CMK (cell line): ENCODE results near the gene IL20RB.
"Not testable (repeated sequence)": the region's sequence is repeated elsewhere in the genome, so short reads cannot be mapped to it uniquely, and the experiment has no call there.

Experiments used
- DNase-seq: peaks from one replicate; pipeline ENCODE4 v3.0.0-alpha.2; 2010; ENCODE audit warnings: low read depth

IL20RB gene

DNA sequence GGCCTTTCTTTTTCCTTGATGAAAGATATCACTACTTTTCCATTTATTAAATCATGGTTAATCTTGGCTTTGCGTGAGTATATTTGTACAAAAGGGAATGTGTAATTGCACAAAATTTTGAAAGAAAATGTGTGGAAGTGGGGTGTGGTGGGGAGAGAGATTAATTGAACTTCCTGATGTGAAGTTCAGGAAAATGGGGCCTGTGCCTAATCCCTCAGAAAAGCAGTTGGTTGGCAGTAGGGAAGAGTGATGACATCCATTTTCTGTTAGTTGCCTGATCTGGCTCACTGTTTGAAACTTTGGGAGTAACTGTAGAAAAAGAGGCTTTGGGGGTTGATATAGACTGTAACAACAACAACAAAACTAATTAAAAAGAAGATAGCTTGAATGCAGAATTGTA lies 10.8 kb upstream of the IL20RB start:
- DNase-seq, result no peak

DNA sequence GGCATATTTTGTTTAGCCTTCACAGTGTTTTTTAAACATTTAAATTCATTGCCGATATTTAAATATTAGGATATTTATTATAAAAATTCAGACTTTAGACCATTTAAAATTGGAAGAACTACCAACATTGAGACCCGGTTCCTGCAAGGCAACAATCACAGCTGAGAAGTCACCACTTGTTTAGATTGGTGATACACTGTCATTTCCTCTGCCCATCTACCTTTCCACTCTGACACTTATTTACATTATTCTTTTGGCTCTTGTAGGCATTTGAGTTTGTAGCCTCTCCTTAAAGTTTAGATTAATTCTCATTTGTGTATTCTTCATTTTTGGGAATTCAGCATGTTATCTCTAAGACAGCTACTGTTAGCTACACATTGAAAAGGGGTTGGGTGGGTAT lies 10.3 kb upstream of the IL20RB start:
- no peak for DNase-seq

DNA sequence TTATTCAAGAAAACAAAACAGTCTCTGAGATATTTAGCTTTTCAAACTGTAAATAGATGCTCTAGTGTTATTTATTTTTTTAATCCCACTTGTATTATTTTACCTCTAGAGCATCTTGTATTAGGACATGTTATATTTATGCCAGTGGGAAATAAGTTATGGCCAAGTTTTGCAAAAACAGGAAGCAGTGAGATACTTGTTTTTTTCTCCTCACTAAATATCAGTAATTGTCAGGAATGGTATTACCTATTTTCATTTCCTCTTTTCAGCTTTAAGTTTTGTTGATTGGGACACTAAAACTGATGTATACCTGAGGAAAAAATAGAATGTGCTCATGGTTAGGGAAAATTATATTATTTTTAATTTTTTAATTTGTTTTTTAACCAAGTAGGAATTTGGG lies 8.6 kb upstream of the IL20RB start:
- DNase-seq, result no peak

DNA sequence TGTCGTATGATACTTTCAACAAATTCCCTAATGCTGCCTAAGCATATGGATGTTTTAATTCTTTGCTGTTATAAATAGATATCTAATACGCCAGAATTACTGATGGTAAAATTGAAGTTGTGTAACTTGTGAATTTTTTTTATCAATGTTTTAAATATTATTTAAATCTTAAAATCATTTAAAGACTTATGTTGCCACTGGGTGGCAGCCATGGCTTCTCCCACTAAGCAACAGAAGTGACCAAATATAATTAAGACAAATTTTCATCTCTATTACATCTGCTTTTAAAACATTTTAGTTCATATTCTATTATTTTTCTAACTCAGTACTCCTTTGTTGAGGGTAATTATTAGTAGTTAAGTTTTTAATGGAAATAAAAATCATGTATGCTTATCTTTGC lies 8.1 kb upstream of the IL20RB start:
- DNase-seq, result no peak

DNA sequence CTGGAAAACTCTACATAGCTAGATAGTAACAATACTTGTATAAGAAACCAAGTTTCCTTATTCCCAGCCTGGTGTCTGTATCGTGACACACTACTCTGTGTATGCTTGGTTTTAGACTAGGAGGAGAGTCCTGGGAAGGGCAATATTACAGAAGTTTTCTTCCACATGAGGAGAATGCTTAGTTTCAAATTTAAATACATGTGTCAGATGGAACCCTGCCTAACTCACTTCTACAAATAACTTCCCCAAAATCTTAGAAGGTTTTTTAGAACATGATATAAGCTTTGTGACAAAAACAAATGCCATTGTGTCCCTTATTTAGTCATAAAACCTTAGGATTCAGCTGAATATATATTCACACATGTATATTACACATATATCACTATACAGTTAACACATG lies 7.2 kb upstream of the IL20RB start:
- no peak for DNase-seq

DNA sequence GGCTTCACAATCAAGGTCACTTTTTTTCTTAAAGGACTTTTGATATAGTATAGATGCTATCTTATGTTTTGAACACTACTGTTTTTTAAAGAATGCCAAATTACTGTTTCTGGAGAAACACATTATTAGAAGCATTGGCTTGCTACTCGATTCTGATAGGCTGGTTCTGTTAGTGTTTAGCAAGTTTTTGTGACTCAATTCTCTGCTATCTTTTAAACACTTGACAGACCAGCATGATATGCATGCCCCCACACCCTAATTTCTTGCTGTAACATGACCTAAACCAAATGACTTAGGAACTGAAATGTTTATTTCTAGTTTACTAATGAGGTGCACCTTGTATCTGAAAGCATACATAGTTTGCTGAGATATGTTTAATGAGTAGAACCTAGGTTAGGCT lies 5.5 kb upstream of the IL20RB start:
- DNase-seq, result no peak

DNA sequence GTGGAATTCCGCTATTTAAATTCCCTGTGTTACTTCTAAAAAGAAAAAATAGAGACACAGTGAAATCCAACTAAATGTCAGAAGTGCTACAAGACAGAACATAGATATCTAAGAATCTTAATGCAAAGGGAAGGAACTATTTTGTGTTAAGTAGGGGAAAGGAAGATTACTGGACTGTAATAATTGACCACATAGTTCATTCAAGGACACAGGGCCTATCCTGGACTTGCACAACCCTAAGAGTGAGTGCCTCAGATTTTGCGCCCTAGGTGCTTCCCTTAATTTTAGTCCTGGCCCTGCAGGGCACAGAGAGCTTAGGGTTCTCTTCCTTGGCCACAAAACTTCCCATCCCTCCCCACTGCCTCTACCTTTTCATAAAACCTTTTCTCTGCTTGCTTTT lies 3.5 kb upstream of the IL20RB start:
- DNase-seq, result no peak

DNA sequence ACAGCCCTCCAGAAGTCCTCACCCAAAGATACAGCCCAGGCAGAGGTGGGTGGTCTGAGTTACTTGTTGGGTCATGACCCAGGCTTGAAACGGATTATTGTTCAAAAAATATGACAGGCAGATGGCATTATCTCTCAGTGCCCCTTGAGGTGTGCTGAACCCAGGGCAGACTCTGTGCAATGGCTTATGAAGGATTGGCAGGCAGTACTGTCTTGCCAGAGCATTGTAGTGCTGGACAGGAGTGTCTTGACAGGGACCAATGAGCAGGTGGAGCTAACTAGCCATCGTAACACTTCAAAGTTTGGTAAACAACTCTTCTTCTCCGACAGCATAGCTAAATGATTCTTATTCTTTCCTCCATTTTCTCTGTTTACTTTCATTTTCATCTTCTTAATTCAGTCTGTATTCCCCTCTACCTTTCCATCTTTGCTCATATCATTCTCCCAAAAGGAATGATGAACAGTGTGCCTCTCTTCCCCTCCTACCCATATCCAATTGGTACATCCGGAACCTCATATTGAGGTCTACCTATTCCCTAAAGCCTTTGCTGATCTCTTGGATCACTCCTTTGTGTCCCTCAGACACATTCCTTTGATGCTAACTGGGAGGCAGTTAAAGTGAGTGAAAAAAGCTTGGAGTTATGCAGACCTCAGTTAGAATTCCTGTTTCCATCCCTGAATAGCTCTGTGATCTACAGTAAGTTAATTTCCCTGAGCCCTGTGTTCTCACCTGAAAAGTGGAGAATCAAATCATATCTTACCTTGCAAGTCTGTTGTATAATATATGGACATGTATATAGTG lies 2.6 kb upstream of the IL20RB start:
- no peak for DNase-seq

DNA sequence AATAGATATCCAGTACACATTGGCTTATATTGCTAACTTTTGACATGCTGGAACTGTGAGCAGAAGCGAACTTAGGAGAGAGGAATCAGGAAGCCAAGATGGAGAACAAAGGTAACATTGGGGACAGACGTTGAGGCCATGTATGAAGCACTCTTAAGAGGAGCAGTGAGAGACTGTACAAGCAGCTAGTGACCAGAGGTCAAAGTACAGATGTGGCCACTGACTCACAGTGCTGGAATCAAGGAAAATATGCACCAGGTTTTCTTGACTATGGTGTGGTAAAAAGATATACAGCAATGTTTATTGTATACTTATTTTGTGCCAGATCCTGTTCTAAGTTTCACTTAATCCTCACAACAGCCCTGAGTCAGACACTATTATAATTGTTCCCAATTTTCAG lies 2.0 kb upstream of the IL20RB start:
- DNase-seq, result no peak

DNA sequence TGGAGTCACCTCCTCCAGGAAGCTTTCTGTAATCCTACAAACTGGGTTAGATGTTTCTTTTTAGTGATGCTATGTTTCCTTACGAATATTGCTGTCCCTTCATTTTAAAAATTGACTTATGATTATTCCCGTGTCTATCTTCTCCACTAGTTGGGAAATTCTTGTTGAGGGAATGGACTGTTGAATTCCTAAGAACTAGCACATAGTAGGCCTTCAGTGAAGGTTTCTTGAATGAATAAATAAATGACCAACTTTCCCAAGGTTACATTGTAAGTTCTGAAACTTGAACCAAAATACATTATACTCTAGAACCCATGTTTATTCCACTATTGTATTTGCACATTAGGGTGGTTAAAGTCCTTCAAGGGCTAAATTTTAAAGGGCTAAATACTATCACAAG lies 812 bp upstream of the IL20RB start:
- no peak for DNase-seq

DNA sequence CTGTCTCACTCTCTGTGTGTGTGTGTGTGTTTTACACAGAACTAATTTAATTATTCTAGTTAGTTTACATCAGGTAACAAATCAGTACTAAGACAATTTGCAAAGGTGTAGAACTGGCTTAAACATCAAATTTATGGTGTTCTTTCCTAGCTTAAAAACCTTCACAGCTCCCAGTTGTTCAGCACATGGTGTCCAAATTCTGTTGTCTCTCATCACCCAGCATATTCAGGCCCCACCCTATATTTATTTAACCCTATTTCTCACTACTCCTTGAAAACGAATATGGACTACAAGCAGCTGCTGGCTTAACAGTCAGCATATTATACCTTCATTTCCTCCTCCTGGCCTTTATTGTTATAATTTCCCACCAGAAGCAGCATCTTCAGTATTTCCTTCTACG lies 1.2 kb downstream of the IL20RB start:
- no peak for DNase-seq

DNA sequence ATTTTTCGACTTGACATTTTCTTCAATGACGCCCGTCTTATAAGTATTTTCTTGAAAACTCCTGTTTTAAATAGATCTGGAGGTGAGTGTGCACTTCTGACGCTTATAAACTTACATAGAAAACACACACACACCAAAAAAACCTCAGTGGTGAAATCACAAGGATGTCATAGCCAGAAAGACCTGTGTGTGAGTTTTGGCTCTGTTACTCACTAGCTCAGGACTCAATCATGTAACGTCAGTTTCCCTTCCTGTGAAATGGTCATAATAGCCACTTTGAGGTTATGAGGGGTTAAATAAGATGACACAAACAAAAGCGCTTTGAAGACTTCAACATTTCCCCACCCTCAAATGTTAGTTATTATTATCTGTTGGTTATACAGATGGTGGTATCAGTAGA lies 1.8 kb downstream of the IL20RB start:
- DNase-seq, result no peak

DNA sequence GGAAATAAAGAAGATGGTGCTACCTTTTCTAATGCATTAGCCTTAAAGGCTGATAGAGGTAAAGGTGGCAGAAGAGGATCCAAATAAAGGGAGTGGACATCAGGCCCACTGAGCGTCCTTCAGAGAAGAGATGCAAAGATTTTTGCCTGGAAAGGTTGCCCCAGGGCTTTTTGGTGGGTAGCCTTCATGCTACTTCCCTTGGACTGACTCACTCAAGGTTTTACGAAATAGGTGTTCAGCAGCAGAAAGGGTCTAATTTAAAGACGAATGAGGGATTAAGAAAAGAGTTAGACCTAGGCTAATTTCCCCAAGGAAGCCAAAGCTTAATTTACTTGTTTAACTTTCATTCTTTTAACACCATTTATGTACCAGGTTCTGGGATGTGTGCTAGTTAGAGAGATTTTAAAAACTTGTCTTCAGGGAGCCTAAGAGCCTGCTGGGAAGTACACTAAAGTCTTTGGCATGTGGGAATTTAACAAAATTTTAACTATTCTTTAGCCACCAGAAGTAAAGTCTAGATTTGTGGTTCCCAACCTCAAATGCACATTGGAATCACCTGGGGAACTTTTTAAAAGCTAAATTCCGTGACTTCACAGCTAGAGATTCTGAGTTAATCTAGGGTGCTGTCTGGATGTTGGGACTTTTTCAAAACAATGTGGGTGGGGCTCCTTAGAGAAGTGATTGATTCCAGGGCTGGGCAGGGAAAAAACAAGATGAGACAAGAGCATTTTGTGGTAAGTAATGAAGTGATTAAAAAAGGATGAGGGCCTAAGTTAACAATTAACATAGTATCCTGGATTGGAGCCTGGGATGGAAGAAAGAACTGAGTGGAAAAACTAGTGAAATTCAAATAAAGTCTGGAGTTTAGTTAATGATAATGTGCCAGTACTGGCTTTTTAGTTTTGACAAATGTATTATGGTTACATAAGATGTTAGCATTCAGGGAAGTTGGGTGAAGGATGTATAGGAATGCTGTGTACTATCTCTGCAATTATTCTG lies 3.4 kb downstream of the IL20RB start:
- no peak for DNase-seq

DNA sequence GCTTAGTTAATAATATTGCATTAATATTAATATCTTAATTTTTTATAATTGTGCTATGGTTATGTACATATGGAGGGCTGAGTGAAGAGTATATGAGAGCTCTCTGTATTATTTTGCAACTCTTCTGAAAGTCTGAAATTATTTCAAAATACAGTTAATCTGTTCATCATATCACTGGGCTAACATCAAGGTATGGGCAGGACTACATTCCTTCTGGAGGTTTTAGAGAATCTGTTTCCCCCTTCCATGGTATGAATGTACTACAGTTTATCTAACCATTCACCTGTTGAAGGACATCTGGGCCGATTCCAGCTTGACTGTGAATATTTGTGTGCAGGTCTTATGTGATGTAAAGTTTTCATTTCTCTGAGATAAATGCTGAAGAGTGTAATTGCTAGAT lies 5.1 kb downstream of the IL20RB start:
- no peak for DNase-seq

DNA sequence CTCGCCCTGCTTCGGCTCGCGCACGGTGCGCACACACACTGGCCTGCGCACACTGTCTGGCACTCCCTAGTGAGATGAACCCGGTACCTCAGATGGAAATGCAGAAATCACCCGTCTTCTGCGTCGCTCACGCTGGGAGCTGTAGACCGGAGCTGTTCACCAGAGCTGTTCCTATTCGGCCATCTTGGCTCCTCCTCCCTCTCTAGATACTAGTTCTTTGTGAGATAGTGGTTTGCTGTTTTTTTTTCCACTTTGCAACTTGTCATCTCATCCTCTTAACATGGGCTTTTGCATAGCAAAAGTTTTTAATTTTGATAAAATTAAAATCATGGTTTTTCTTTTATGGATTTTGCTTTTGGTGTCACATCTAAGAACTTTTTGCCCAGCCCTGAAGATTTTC lies 11.8 kb downstream of the IL20RB start:
- DNase-seq, result not testable (repeated sequence)

DNA sequence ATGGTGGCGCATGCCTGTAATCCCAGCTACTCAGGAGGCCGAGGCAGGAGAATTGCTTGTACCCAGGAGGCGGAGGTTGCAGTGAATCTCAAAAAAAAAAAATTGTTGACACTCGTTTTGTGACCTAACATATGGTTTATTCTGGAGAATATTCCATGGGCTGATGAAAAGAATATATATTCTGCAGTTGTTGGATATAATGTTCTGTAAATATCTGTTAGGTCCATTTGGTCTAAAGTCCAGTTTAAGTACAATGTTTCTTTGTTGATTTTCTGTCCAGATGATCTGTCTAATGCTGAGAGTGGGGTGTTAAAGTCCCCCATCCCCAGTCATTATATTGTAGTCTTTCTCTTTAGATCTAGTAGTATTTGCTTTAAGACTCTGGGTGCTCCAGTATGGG lies 15.6 kb downstream of the IL20RB start:
- DNase-seq, result no peak

DNA sequence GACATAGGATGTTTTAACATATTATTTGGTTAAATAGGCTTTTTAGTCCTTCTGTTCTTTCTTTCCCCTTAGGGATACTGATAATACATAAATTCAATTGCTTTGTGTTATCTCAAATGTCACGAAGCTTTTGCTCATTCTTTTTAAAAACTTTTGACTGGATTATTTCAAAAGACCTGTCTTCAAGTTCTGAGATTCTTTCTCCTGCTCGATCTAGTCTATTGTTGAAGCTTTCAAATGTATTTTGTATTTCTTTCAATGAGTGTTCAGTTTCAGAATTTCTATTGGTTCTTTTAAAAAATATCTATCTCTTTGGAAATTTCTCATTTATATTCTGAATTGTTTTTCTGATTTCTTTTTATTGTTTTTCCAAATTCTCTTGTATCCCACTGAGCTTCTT lies 16.9 kb downstream of the IL20RB start:
- no peak for DNase-seq

DNA sequence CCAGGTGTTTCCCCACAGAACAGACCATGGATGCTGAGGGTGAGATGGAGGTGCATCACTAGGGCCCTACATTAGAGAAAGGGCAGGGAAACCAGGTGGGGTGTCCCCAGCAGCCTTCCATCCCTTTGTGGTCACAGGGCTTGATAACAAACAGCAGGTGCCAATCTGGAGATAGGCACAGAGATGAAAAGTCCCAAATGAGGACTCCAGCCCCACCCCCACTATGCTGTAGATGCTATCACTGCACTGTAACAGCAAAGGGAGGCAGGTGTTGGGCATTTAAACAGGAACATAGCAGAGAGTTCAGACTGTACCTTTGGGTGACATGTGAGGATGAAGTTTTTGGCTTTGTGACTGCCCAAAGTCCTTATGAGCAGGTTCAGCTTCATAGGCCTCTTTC lies 21.4 kb downstream of the IL20RB start:
- DNase-seq, result no peak

DNA sequence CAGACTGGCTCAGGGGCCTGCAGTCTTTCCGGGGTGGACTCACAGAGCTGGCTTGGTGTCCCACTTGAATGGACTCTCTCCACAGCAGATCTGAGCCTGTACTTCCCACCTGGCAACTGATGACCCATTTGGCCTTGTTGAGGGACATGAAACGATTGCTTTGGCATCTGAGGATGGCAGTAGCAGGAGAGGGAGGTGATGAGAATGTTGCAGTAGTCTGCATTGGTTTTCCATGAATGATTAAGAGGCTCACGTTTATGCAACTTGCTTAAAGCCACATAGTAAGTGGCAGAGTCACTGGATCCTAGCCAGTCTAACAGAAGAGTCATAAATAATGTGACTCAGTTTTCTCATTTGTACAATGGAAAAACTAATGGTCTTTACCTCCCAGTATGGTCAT lies 21.9 kb downstream of the IL20RB start:
- DNase-seq, result no peak

DNA sequence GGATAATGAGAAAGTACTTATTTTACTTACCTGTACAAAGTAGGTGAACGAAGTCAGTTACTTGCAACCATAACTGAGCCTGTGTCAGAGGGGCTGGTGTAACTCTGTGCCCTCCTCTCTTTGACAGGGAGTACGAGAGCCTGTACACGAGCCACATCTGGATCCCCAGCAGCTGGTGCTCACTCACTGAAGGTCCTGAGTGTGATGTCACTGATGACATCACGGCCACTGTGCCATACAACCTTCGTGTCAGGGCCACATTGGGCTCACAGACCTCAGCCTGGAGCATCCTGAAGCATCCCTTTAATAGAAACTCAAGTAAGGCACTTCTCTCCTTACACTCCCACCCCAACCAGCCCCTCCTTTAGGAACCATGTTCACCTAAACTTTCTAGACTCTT lies 24.2 kb downstream of the IL20RB start:
- DNase-seq, result no peak

DNA sequence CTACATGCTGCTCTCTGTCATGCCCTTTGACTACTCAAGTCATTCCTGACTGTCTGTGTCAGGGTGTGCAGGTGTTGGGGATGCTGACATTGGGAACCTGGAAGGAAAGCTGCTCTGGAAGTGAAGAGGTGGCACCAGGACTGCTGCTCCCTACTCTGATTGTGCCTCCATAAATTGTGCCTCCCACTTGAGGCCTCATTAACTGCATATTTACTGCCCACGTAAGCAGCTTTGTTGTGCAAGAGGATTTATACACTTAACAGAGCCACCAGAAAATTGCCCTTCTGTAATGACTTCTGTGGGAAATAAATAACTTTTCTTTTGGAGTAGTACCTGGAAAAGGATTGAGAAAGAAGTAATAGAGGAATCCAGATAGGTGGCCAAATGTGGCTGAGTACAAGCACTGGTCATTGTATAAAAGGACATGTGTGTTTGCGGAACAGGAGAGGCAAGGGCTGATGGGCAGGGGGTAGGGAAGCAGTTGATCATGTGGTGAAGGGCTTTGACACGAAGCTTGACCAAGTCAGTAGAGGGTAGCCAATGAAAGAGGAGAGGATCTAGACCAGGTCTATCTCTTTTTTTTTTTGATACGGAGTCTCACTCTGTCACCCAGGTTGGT lies 24.8 kb downstream of the IL20RB start:
- DNase-seq, result no peak

DNA sequence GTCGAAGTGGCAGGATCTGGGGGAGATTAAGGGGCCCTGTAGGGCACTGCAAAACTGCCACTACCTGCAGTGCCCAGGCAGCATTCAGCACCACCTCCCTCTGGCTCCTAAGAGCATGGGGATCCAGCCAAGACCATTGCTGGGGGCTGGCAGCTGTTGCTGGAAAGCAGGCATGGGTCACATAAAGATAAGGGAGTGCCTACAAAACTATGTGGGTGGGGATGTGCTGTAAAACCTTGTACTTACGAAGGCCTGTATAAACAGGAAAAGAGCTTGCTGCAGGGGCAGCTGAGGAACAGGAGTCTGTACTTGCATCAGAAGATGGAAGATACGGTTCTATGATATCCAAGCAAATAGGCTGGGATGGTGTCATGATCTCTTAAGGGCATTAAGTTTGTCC lies 27.1 kb downstream of the IL20RB start:
- no peak for DNase-seq
